ENCODE measurements around the gene NLK. TPM values are rescaled to one million over a fixed set of nuclear protein-coding genes. Genes with fewer than 3 reads are reported as not detected.

Gene NLK
- total RNA-seq, 1 donor = 10.5 TPM

DNA sequence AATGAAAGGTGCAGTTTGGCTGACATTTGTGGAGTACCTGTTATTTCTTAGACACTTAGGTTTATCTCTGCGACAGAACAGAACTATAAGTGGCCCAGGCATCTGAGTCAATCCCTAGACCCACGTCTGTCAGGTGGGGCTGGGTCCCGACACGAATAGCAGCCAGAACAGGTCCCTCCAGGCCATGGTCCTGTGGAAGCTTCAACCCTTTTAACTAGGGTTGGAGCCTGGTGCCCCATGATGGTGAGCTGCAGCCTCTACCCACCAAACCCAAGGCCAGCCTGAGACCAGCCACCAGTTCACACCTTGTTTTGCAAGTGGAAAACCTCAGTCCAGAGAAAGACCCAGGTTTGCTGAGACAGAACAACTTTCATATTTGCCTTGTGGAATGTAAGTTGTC lies 202.0 kb downstream of the NLK start:
- Histone ChIP-seq H3K36me3 (ENCODE audit: insufficient read depth, low read length) (no peaks in the 10 kb centered on the region), H3K79me2 (ENCODE audit: insufficient read depth, low read length) (no peaks in the 10 kb centered on the region), H3K4me2 (ENCODE audit: insufficient read depth, low read length) (no peak overlapping the region), H4K20me1 (ENCODE audit: insufficient read depth, low read length) (no peaks in the 10 kb centered on the region), H3K27ac (ENCODE audit: low read depth, low read length) (no peak overlapping the region), H3K27me3 (ENCODE audit: insufficient read depth, low read length) (no peaks in the 10 kb centered on the region), H3K4me3 (ENCODE audit: insufficient read depth, low read length) (no peak overlapping the region), H2AFZ (ENCODE audit: low read length) (no peak overlapping the region), H3K4me1 (ENCODE audit: insufficient read depth, low read length) (no peaks in the 10 kb centered on the region), H3K9me3 (ENCODE audit: low read depth, low read length) (no peaks in the 10 kb centered on the region)
- TF ChIP-seq, protein P1, sequence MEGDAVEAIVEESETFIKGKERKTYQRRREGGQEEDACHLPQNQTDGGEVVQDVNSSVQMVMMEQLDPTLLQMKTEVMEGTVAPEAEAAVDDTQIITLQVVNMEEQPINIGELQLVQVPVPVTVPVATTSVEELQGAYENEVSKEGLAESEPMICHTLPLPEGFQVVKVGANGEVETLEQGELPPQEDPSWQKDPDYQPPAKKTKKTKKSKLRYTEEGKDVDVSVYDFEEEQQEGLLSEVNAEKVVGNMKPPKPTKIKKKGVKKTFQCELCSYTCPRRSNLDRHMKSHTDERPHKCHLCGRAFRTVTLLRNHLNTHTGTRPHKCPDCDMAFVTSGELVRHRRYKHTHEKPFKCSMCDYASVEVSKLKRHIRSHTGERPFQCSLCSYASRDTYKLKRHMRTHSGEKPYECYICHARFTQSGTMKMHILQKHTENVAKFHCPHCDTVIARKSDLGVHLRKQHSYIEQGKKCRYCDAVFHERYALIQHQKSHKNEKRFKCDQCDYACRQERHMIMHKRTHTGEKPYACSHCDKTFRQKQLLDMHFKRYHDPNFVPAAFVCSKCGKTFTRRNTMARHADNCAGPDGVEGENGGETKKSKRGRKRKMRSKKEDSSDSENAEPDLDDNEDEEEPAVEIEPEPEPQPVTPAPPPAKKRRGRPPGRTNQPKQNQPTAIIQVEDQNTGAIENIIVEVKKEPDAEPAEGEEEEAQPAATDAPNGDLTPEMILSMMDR (IDR thresholded peaks at IDR 0.05; ENCODE audit: extremely low read depth, low read depth, low read length) = no peak
- peak; percentile 68 for DNase-seq (ENCODE audit: insufficient read length, low spot score, missing footprints)

Small RNAs within 50 kb of the gene (small RNA-seq; reads per million reads assigned to genes)
- gene RF00006 (not detected), gene RF00156 (not detected), gene RF00601 (not detected), gene RPS29P22 (not detected)

Other genes starting within 250 kb of the NLK start
- gene NOS2, start 242.1 kb upstream of the NLK start, total RNA-seq = not detected in 2 replicates
- gene LYRM9, start 149.3 kb upstream of the NLK start, total RNA-seq = 15.6 and 18.1 TPM in 2 replicates

Data from osteoblast (primary cell).